HFF-Myc (cell line): ENCODE data around the gene IL16.
"Not testable (repeated sequence)": the region's sequence is repeated elsewhere in the genome, so short reads cannot be mapped to it uniquely, and the experiment has no call there.

Source experiments
- DNase-seq: peaks from one replicate; pipeline ENCODE4 v3.0.0-alpha.2; 2011; ENCODE audit warnings: low read depth; ENCODE audit errors: extremely low read depth
- H3K4me3 ChIP-seq: replicated peaks from 2 replicates; pipeline ENCODE4 v1.5.1; 2011; ENCODE audit warnings: low read depth, mild to moderate bottlenecking, control low read depth, low read length
- CTCF ChIP-seq: IDR thresholded peaks from 2 replicates; pipeline ENCODE4 v1.5.1; 2012; ENCODE audit warnings: mild to moderate bottlenecking, low read depth, low read length, control low read depth; ENCODE audit errors: missing control alignments

IL16 gene

GRCh38 chr15:81341351-81341750 lies 144.7 kb downstream of the IL16 start:
- no peak for TF ChIP-seq CTCF
- H3K4me3 ChIP-seq: no peak overlapping the region
- no peak for DNase-seq

GRCh38 chr15:81343371-81343770 lies 146.7 kb downstream of the IL16 start:
- TF ChIP-seq CTCF: no peak
- no peak for DNase-seq
- no peak overlapping the region for H3K4me3 ChIP-seq

GRCh38 chr15:81346611-81347010 lies 149.9 kb downstream of the IL16 start:
- TF ChIP-seq CTCF: no peak
- no peak overlapping the region for H3K4me3 ChIP-seq
- no peak for DNase-seq

- no peak overlapping the region for H3K4me3 ChIP-seq
- TF ChIP-seq CTCF: no peak
- no peak for DNase-seq
Measured at GRCh38 chr15:81347910-81348309, 151.2 kb downstream of the IL16 start.

- not testable (repeated sequence) for DNase-seq, H3K4me3 ChIP-seq
Measured at GRCh38 chr15:81348691-81349090, 152.0 kb downstream of the IL16 start.

- H3K4me3 ChIP-seq: no peak overlapping the region
- no peak for DNase-seq
Measured at GRCh38 chr15:81349271-81349670, 152.6 kb downstream of the IL16 start.

GRCh38 chr15:81351651-81352050 lies 155.0 kb downstream of the IL16 start:
- TF ChIP-seq CTCF: no peak
- DNase-seq: no peak
- H3K4me3 ChIP-seq: no peak overlapping the region

More at GRCh38 chr15:81349271-81349670, 152.6 kb downstream of the IL16 start:
- TF ChIP-seq CTCF: no peak
